Breast epithelium (tissue), 4 donors: ENCODE data around the gene ATP2C1. TPM values are rescaled to one million over a fixed set of nuclear protein-coding genes. Genes with fewer than 3 reads are reported as not detected.

Experiments
- DNase-seq, 2 donors: peaks; one replicate each; pipeline ENCODE4 v3.0.0-alpha.2; 2019; ENCODE audit warnings: low spot score in 2 of 2
- H3K27ac ChIP-seq, 2 donors: fragments of 200-600 bp; sonication (generic) in 1 of 2; one replicate each; pipeline ENCODE4 v1.5.1; 2016 to 2019; ENCODE audit warnings: mild to moderate bottlenecking in 1 of 2
- H3K27me3 ChIP-seq, 2 donors: fragments of 200-600 bp; sonication (generic) in 1 of 2; one replicate each; pipeline versions ENCODE4 v1.5.1 to v1.6.0; 2017 to 2019; ENCODE audit warnings: control low read depth in 1 of 2, mild to moderate bottlenecking in 1 of 2
- H3K36me3 ChIP-seq: fragments of 200-600 bp; one replicate; pipeline ENCODE4 v1.5.1; 2019
- H3K4me1 ChIP-seq, 2 donors: fragments of 200-600 bp; sonication (generic); one replicate each; pipeline ENCODE4 v1.5.1; 2016 to 2019; ENCODE audit warnings: control low read depth in 1 of 2
- H3K4me3 ChIP-seq, 3 donors: fragments of 200-600 bp; sonication (generic); 1 replicate in 2 of 3; 2 replicates in 1 of 3; pipeline ENCODE4 v1.5.1; 2016 to 2019; ENCODE audit warnings: mild to moderate bottlenecking in 3 of 3, moderate library complexity in 2 of 3
- H3K9me3 ChIP-seq, 2 donors: fragments of 200-600 bp; sonication (generic) in 1 of 2; one replicate each; pipeline ENCODE4 v1.5.1; 2016 to 2019; ENCODE audit warnings: control low read depth in 1 of 2
- POLR2A ChIP-seq: fragments of 450-650 bp; IDR thresholded peaks from one replicate; pipeline ENCODE4 v1.6.1; 2016; ENCODE audit warnings: antibody characterized with exemption, mild to moderate bottlenecking, moderate library complexity
- POLR2AphosphoS5 ChIP-seq, 3 donors: sonication (generic); formaldehyde crosslinking; IDR thresholded peaks; one replicate each; pipeline ENCODE4 v1.6.1; 2017; ENCODE audit warnings: antibody characterized with exemption in 3 of 3
- intact Hi-C: fragments of 100-400 bp; cut with DNase I; formaldehyde crosslinking; loops from one replicate; pipeline ENCODE4 v1.15.1; 2023; ENCODE audit warnings: low total_unique reads
- total RNA-seq, 3 donors: library from RNA; depleted of rRNA; stranded (reverse); fragments of >200 nt; gene quantifications; one replicate each; pipeline ENCODE4 v1.1.0, GENCODE V29; 2016
- TF ChIP-seq, protein P1 (sequence below), 3 donors: fragments of 450-650 bp; IDR thresholded peaks; one replicate each; pipeline ENCODE4 v1.5.1; 2016 to 2017; ENCODE audit warnings: antibody characterized with exemption in 3 of 3, mild to moderate bottlenecking in 3 of 3, moderate library complexity in 3 of 3

ATP2C1 gene
- total RNA-seq, 3 donors from 2014 or later = 59.4 to 76.4 (median 76.2) TPM

DNA sequence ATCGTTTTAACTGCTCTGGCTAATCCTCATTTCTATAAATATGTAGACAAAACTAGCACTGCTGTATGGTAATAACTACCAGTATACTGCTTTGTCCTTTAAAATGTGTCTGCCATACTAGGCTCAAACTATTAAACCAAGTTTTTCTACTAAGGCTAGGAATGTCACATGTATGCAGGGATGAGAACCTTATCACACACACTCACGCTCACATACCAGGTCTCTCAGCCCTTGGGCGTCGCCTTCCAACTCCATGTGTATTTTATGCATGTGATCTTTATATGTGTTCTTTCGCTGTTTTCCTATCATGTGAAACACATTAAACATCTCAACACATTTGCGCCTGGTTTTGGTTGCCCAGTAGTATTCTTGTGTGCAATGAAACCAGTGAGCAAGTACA, 32.6 kb downstream of the ATP2C1 start:
- TF ChIP-seq, protein P1, sequence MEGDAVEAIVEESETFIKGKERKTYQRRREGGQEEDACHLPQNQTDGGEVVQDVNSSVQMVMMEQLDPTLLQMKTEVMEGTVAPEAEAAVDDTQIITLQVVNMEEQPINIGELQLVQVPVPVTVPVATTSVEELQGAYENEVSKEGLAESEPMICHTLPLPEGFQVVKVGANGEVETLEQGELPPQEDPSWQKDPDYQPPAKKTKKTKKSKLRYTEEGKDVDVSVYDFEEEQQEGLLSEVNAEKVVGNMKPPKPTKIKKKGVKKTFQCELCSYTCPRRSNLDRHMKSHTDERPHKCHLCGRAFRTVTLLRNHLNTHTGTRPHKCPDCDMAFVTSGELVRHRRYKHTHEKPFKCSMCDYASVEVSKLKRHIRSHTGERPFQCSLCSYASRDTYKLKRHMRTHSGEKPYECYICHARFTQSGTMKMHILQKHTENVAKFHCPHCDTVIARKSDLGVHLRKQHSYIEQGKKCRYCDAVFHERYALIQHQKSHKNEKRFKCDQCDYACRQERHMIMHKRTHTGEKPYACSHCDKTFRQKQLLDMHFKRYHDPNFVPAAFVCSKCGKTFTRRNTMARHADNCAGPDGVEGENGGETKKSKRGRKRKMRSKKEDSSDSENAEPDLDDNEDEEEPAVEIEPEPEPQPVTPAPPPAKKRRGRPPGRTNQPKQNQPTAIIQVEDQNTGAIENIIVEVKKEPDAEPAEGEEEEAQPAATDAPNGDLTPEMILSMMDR (IDR thresholded peaks at IDR 0.05) = no peak
- TF ChIP-seq POLR2A (no peak), POLR2AphosphoS5 (IDR thresholded peaks at IDR 0.05) (no peak)
- Histone ChIP-seq H3K9me3 (peaks cover 0 to 9% of the 10 kb centered on the region in 2 donors), H3K27ac (no peak overlapping the region), H3K4me3 (no peak overlapping the region), H3K36me3 (no peaks in the 10 kb centered on the region), H3K27me3 (no peaks in the 10 kb centered on the region), H3K4me1 (no peaks in the 10 kb centered on the region)
- intact Hi-C loops = no loop called here
- no peak for DNase-seq

DNA sequence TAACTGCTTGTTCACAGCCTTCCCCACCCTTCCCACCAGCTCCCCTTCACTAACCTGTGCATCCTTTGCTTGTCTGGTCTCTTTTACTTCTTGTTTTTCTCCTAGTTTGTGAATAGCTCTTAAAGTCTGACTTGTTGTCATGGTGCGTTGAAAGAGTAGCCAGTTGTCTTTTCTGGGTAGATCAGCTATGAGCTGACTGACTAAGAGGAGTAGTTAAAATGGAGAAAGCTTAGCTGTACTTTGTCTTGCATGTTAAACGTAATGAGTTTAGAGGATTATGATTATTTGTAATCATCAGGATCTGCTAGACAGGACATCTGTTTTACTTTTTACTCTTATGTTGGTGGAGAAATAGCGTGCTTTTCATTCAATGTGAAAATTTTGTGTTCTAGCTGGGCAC, 35.9 kb downstream of the ATP2C1 start:
- H3K9me3 ChIP-seq = no peaks in the 10 kb centered on the region
- H3K27ac ChIP-seq = no peak overlapping the region
- no peaks in the 10 kb centered on the region for H3K36me3 ChIP-seq
- no peak overlapping the region for H3K4me3 ChIP-seq
- H3K27me3 ChIP-seq = no peaks in the 10 kb centered on the region
- H3K4me1 ChIP-seq = no peaks in the 10 kb centered on the region
- no peak for DNase-seq
- intact Hi-C loops = no loop called here
- TF ChIP-seq POLR2AphosphoS5 (IDR thresholded peaks at IDR 0.05) (no peak), POLR2A (no peak)
- TF ChIP-seq, protein P1 (IDR thresholded peaks at IDR 0.05) = no peak

DNA sequence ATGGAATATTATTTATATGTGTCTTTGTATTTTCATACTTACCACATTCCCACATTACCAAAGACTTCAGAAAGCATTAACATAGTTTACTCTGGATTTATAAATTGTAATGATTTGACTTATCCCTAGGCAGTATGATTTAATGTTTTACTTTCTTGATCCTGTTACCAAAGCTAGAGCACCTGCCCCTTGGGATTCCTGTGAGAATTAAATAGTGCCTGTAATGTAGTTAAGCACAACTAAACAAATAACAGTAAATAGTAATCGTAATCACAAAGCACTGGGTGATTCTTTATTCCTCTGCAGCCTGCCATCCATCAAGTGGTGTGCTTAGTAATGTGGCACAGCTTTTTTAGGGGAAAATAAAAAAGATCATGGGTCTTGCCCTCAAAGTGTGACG, 39.1 kb downstream of the ATP2C1 start:
- TF ChIP-seq, protein P1 (IDR thresholded peaks at IDR 0.05) = no peak
- TF ChIP-seq POLR2A (no peak), POLR2AphosphoS5 (IDR thresholded peaks at IDR 0.05) (no peak)
- intact Hi-C loops = no loop called here

DNA sequence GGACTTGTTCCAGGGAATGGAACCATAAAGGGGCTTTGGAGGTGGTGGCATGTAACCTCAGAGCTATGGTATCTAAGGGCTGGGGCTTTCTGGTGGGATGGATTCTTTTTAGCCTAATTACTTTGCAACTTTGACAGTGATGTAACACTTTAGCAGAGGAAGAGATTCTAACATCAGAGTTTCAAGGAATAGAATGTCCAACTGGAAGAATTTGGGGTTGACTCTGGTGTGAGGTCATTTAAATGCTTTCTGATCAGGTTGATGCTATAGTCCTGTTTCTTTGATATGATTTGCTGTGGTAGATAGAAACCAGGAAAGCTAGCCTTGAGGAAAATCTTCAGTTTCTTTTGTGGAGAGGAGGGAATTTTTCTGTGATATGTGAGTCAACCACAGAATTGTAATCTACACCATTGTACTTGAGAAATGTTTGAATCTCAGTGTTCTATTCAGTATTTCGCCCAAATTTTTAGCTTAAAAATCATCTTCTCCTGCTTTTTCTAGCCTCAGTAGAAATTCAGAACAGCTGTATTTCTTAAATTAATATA, 40.0 kb downstream of the ATP2C1 start:
- Histone ChIP-seq H3K27me3 (no peaks in the 10 kb centered on the region), H3K4me1 (no peaks in the 10 kb centered on the region), H3K9me3 (no peaks in the 10 kb centered on the region), H3K27ac (no peak overlapping the region), H3K4me3 (no peak overlapping the region), H3K36me3 (no peaks in the 10 kb centered on the region)
- TF ChIP-seq, protein P1 (IDR thresholded peaks at IDR 0.05) = no peak
- TF ChIP-seq POLR2A = no peak
- no peak for DNase-seq
- intact Hi-C loops = no loop called here

More for the DNA sequence above, 39.1 kb downstream of the ATP2C1 start:
- no peaks in the 10 kb centered on the region for H3K9me3 ChIP-seq
- H3K4me3 ChIP-seq = no peak overlapping the region
- no peak for DNase-seq
- H3K4me1 ChIP-seq = no peaks in the 10 kb centered on the region
- no peak overlapping the region for H3K27ac ChIP-seq
- no peaks in the 10 kb centered on the region for H3K27me3 ChIP-seq
- no peaks in the 10 kb centered on the region for H3K36me3 ChIP-seq

DNA sequence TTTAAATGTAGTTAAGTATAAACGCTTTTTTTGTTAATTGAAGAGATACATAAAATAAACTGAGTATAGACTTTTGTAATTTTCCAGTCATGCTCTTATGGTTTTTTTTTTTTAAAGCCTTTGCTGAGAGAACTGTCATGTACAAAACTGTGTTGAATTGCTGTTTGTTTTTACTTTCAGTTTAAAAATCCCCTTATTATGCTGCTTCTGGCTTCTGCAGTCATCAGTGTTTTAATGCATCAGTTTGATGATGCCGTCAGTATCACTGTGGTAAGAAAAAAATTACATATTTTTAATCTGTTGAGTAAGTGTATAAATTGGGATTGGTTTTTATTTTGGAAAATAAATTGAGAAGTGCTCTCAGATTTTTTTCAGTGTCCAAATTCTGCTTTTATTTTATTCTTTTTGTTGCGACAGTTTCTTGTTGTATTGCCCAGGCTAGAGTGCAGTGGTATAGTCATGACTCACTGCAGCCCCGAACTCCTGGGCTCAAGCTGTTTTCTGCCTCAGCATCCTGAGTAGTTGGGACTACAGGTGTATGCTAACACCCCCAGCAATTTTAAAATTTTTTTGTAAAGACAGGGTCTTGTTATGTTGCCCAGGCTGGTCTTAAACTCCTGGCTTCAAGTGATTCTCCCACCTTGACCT, 40.7 kb downstream of the ATP2C1 start:
- Histone ChIP-seq H3K9me3 (no peaks in the 10 kb centered on the region), H3K36me3 (no peaks in the 10 kb centered on the region), H3K27ac (no peak overlapping the region), H3K4me1 (no peaks in the 10 kb centered on the region), H3K27me3 (no peaks in the 10 kb centered on the region), H3K4me3 (no peak overlapping the region)
- TF ChIP-seq, protein P1 (IDR thresholded peaks at IDR 0.05) = no peak
- TF ChIP-seq POLR2AphosphoS5 (IDR thresholded peaks at IDR 0.05) (no peak), POLR2A (no peak)
- intact Hi-C loops = no loop called here
- no peak for DNase-seq
